Hematopoietic multipotent progenitor cell treated with erythropoietin and hydrocortisone succinate and interleukin-3 and kit ligand, for 15 days (in vitro differentiated cells): Measurements from ENCODE around the gene LRIG1.

Source experiments
- DNase-seq: peaks from one replicate; pipeline ENCODE4 v3.0.0-alpha.2; 2015; ENCODE audit warnings: low spot score

Gene LRIG1

GRCh38 chr3:66500576-66501482 lies at the start of gene LRIG1:
Gene LRIG1, minus strand, starts transcription at chr3:66501022. Its CDS starts 615 bp downstream, at chr3:66500407.
- peak; percentile 59 for DNase-seq

- DNase-seq: no peak
Observed at GRCh38 chr3:66544619-66545429, 44.0 kb upstream of the LRIG1 start.

- no peak for DNase-seq
Observed at GRCh38 chr3:66542153-66542552, 41.3 kb upstream of the LRIG1 start.

- DNase-seq: no peak
Observed at GRCh38 chr3:66539466-66539989, 38.7 kb upstream of the LRIG1 start.

- no peak for DNase-seq
Observed at GRCh38 chr3:66538390-66538789, 37.6 kb upstream of the LRIG1 start.

GRCh38 chr3:66537735-66538134 lies 36.9 kb upstream of the LRIG1 start:
- no peak for DNase-seq

GRCh38 chr3:66536791-66537190 lies 36.0 kb upstream of the LRIG1 start:
- DNase-seq: no peak

GRCh38 chr3:66534304-66534845 lies 33.6 kb upstream of the LRIG1 start:
- no peak for DNase-seq

- no peak for DNase-seq
Observed at GRCh38 chr3:66532613-66533012, 31.8 kb upstream of the LRIG1 start.

GRCh38 chr3:66532160-66532587 lies 31.4 kb upstream of the LRIG1 start:
- DNase-seq: no peak

- DNase-seq: no peak
Observed at GRCh38 chr3:66531256-66531655, 30.4 kb upstream of the LRIG1 start.

GRCh38 chr3:66527246-66527645 lies 26.4 kb upstream of the LRIG1 start:
- no peak for DNase-seq

GRCh38 chr3:66525771-66526170 lies 24.9 kb upstream of the LRIG1 start:
- DNase-seq: no peak

GRCh38 chr3:66520724-66521123 lies 19.9 kb upstream of the LRIG1 start:
- DNase-seq: no peak

GRCh38 chr3:66518644-66519043 lies 17.8 kb upstream of the LRIG1 start:
- no peak for DNase-seq

- DNase-seq: no peak
Observed at GRCh38 chr3:66518126-66518525, 17.3 kb upstream of the LRIG1 start.

GRCh38 chr3:66517241-66517640 lies 16.4 kb upstream of the LRIG1 start:
- DNase-seq: no peak

- DNase-seq: no peak
Observed at GRCh38 chr3:66508461-66508860, 7.6 kb upstream of the LRIG1 start.

- no peak for DNase-seq
Observed at GRCh38 chr3:66507423-66508260, 6.8 kb upstream of the LRIG1 start.

GRCh38 chr3:66506154-66506553 lies 5.3 kb upstream of the LRIG1 start:
- no peak for DNase-seq

- no peak for DNase-seq
Observed at GRCh38 chr3:66504850-66505641, 4.2 kb upstream of the LRIG1 start.
